CD8-positive, alpha-beta memory T cell (primary cell): ENCODE results near the gene HECTD4. TPM values are rescaled to one million over a fixed set of nuclear protein-coding genes. Genes with fewer than 3 reads are reported as not detected.

Source experiments
- CTCF ChIA-PET: fragments of 350-600 bp; sonication (Branson Sonifier 250); formaldehyde crosslinking; loops from one replicate; lab custom pipeline; 2021; ENCODE audit warnings: antibody characterized with exemption; lab: Charles Lee
- POLR2A ChIA-PET: fragments of 350-600 bp; sonication (Branson Sonifier 250); formaldehyde crosslinking; loops from one replicate; lab custom pipeline; 2021; ENCODE audit warnings: antibody characterized with exemption; lab: Charles Lee
- DNase-seq, 5 donors: peaks; one replicate each; pipeline versions ENCODE4 v3.0.0 to v3.0.0-alpha.2; 2020 to 2022; ENCODE audit warnings: mixed read lengths in 1 of 5
- H3K27ac ChIP-seq: one replicate; pipeline ENCODE4 v1.7.0; 2013; ENCODE audit warnings: low read depth, mild to moderate bottlenecking, low read length, moderate library complexity
- H3K27me3 ChIP-seq: 2 replicates; pipeline ENCODE4 v1.7.0; 2013; ENCODE audit warnings: low read length, mild to moderate bottlenecking; ENCODE audit not compliant: insufficient read depth, poor library complexity, severe bottlenecking
- H3K36me3 ChIP-seq: 2 replicates; pipeline ENCODE4 v1.7.0; 2013; ENCODE audit warnings: mild to moderate bottlenecking, low read length, moderate library complexity; ENCODE audit not compliant: insufficient read depth
- H3K4me1 ChIP-seq: 2 replicates; pipeline ENCODE4 v1.7.0; 2013; ENCODE audit warnings: mild to moderate bottlenecking, low read length, moderate library complexity; ENCODE audit not compliant: insufficient read depth
- H3K4me3 ChIP-seq: 2 replicates; pipeline ENCODE4 v1.7.0; 2013; ENCODE audit warnings: mild to moderate bottlenecking, low read length
- H3K9me3 ChIP-seq: 2 replicates; pipeline ENCODE4 v1.7.0; 2013; ENCODE audit warnings: mild to moderate bottlenecking, low read length
- H3K27ac Mint-ChIP-seq, 8 donors: one replicate each; pipeline ENCODE4 v1.8.0; 2020 to 2021; ENCODE audit warnings: mixed read lengths in 8 of 8, mild to moderate bottlenecking in 6 of 8, inconsistent platforms in 3 of 8, moderate library complexity in 3 of 8
- H3K27me3 Mint-ChIP-seq, 2 donors: one replicate each; pipeline ENCODE4 v1.8.0; 2020 to 2021; ENCODE audit warnings: mixed read lengths in 2 of 2, mild to moderate bottlenecking in 1 of 2, moderate library complexity in 1 of 2
- H3K36me3 Mint-ChIP-seq, 3 donors: one replicate each; pipeline ENCODE4 v1.8.0; 2020 to 2021; ENCODE audit warnings: mixed read lengths in 3 of 3, inconsistent platforms in 1 of 3, mild to moderate bottlenecking in 1 of 3
- H3K4me1 Mint-ChIP-seq, 3 donors: one replicate each; pipeline ENCODE4 v1.8.0; 2020 to 2021; ENCODE audit warnings: mixed read lengths in 3 of 3, inconsistent platforms in 1 of 3, mild to moderate bottlenecking in 1 of 3
- H3K4me3 Mint-ChIP-seq, 7 donors: one replicate each; pipeline ENCODE4 v1.8.0; 2020 to 2021; ENCODE audit warnings: mixed read lengths in 7 of 7, mild to moderate bottlenecking in 6 of 7, moderate library complexity in 4 of 7, inconsistent platforms in 2 of 7
- H3K9me3 Mint-ChIP-seq, 5 donors: one replicate each; pipeline ENCODE4 v1.8.0; 2020 to 2022; ENCODE audit warnings: mixed read lengths in 5 of 5, mild to moderate bottlenecking in 3 of 5, moderate library complexity in 2 of 5, inconsistent platforms in 1 of 5
- polyA plus RNA-seq: library from polyadenylated mRNA; unstranded; fragments of 300-500 nt; fragmentation: Illumina TruSeq; gene quantifications from one replicate; pipeline ENCODE4 v1.2.3, GENCODE V29; 2021
- total RNA-seq, 2 experiments: library from RNA; stranded (reverse); gene quantifications; one replicate each; pipeline ENCODE4 v1.2.3, GENCODE V29; 2021

HECTD4 gene
- total and polyA plus RNA-seq, 3 experiments from 2014 or later = 3.1 to 32.8 (median 29.7) TPM

DNA sequence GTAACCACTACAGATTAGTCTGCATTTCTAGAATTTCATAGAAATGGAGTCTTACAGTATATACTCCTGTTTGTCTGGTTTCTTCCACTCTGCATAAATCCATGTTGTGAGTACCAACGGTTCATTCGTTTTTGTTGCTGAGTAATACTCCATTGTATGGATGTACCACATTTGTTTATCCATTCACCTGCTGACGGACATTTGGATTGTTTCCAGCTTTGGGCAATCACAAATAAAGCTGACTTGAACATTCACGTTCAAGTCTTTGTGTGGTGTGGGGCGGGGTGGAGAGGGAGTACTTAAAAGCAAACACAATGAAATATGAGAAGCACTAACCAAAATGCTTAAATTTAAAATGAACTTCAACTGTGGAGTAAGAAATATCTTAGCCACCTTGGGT lies 7.1 kb downstream of the HECTD4 start:
- no peaks in the 10 kb centered on the region for H3K4me1 ChIP-seq
- H3K9me3 ChIP-seq = no peaks in the 10 kb centered on the region
- no peaks in the 10 kb centered on the region for H3K36me3 ChIP-seq
- Mint-ChIP-seq H3K4me1 (peaks cover 26 to 45% (median 27%) of the 10 kb centered on the region in 3 donors), H3K36me3 (peaks cover 0 to 4% (median 0%) of the 10 kb centered on the region in 3 donors), H3K27me3 (no peaks in the 10 kb centered on the region), H3K27ac (peak overlapping the region in 1 of 8 donors; percentile 11), H3K9me3 (no peaks in the 10 kb centered on the region), H3K4me3 (no peak overlapping the region)
- ChIA-PET CTCF (no interaction called here), POLR2A (no interaction called here)
- DNase-seq = no peak
- no peak overlapping the region for H3K27ac ChIP-seq
- H3K27me3 ChIP-seq = no peaks in the 10 kb centered on the region
- H3K4me3 ChIP-seq = no peak overlapping the region

DNA sequence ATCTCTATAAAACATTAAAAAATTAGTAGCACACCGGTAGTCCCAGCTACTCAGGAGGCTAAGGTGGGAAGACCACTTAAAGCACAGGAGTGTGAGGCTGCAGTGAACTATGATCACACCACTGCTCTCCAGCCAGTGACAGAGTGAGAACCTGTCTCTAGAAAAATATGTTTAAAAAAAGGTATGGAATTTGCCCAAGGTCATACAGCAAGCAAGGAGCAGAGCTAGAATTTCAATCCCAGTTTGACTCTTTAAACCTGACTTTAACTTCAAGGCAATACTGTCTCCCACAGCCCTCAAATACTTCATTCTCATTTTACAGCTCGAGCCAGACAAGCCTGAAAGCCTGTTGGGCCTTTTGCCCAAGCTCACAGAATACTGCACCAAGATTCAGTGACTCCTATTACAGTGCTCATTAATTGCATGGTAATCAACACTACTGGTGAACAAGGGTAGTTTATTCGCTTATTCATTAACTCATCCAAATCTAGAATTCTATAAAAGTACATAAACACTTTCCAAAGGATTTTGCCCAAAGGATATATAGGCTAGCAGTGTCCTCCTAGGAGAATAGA lies 8.0 kb downstream of the HECTD4 start:
- Mint-ChIP-seq H3K4me1 (peaks cover 25 to 46% (median 27%) of the 10 kb centered on the region in 3 donors), H3K36me3 (peaks cover 0 to 2% (median 0%) of the 10 kb centered on the region in 3 donors), H3K4me3 (no peak overlapping the region), H3K27ac (no peak overlapping the region), H3K27me3 (no peaks in the 10 kb centered on the region), H3K9me3 (no peaks in the 10 kb centered on the region)
- Histone ChIP-seq H3K9me3 (no peaks in the 10 kb centered on the region), H3K4me1 (no peaks in the 10 kb centered on the region), H3K36me3 (no peaks in the 10 kb centered on the region), H3K4me3 (no peak overlapping the region), H3K27ac (no peak overlapping the region), H3K27me3 (no peaks in the 10 kb centered on the region)
- no peak for DNase-seq
- CTCF ChIA-PET = interaction anchor here (0.9 kb wide), 1 partner anchor 13 kb away, joined by 3 read pairs; no protein-coding TSS in a partner anchor
- POLR2A ChIA-PET = no interaction called here

DNA sequence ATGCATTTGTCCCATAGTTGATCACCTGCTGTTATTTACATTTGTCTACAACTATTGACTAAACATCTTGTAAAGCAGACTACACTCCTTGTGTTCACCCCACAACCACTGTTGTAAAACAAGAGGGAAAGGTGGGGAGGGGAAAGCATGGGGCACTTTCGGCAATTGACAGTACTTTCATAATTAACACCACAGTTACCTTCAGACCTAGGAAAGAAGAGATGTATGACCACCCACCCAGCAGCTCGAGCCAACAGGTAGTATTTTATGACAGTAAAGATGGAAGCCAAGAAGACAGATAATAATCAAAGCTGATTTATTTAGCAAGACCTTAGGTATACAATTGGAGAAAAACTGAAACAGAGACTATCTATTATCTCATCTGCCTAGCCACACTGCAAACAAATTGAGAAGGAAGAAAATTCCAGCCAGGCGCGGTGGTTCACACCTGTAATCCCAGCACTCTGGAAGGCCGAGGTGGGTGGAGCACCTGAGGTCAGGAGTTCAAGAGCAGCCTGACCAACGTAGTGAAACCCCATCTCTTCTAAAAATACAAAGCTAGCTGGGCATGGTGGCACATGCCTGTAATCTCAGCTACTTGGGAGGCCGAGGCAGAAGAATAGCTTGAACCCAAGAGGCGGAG lies 11.2 kb downstream of the HECTD4 start:
- Mint-ChIP-seq H3K36me3 (peaks cover 0 to 2% (median 0%) of the 10 kb centered on the region in 3 donors), H3K4me3 (no peak overlapping the region), H3K4me1 (peaks cover 23 to 46% (median 25%) of the 10 kb centered on the region in 3 donors), H3K9me3 (no peaks in the 10 kb centered on the region), H3K27ac (peak overlapping the region in 2 of 8 donors; percentile 43 to 55), H3K27me3 (no peaks in the 10 kb centered on the region)
- ChIA-PET CTCF (no interaction called here), POLR2A (no interaction called here)
- no peaks in the 10 kb centered on the region for H3K36me3 ChIP-seq
- H3K4me1 ChIP-seq = no peaks in the 10 kb centered on the region
- DNase-seq = no peak
- no peaks in the 10 kb centered on the region for H3K27me3 ChIP-seq
- no peaks in the 10 kb centered on the region for H3K9me3 ChIP-seq
- H3K4me3 ChIP-seq = no peak overlapping the region
- H3K27ac ChIP-seq = no peak overlapping the region

DNA sequence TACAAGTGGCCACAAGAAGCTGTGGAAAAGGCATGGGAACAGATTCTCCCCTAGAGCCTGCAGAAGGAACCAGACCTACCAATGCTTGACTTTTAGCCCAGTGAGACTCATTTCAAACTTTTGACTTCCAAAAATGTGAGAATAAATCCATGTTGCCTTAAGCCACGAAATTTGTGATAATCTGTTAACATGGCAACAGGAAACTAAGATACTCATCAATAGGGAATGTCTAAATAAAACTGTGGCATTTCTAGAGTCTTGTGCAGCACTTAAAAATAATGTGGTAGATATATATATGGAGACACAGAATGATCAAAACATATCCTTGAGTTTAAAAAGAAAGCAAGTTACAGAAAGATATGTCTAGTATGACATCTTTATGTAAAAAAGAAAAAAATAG lies 12.0 kb downstream of the HECTD4 start:
- Mint-ChIP-seq H3K9me3 (no peaks in the 10 kb centered on the region), H3K36me3 (peaks cover 0 to 2% (median 0%) of the 10 kb centered on the region in 3 donors), H3K27me3 (no peaks in the 10 kb centered on the region), H3K27ac (peak overlapping the region in 4 of 8 donors; percentile 4 to 57 (median 32)), H3K4me1 (peaks cover 25 to 48% (median 25%) of the 10 kb centered on the region in 3 donors), H3K4me3 (no peak overlapping the region)
- POLR2A ChIA-PET = no interaction called here
- CTCF ChIA-PET = no interaction called here
- DNase-seq = no peak
- H3K36me3 ChIP-seq = no peaks in the 10 kb centered on the region
- H3K27ac ChIP-seq = no peak overlapping the region
- no peaks in the 10 kb centered on the region for H3K27me3 ChIP-seq
- no peaks in the 10 kb centered on the region for H3K4me1 ChIP-seq
- H3K9me3 ChIP-seq = no peaks in the 10 kb centered on the region
- no peak overlapping the region for H3K4me3 ChIP-seq

DNA sequence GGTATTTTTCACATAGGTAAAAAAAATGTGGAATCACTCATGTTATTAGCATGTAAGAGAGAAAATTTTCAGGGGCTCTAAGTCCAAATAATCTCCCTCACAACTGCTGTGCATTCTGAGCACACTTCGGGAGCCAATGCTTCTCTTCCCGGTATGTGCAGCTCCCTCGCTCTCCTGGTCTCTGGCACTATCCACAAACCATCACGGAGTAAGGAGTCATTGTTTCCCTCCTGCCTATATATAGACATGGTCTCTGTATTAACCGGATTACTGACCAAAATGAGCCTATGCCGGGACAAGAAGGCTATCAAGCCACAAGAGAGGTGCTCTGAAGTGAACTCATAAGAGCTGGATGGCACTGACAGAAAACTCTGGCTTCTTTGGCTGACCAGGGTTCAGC lies 13.4 kb downstream of the HECTD4 start:
- ChIA-PET CTCF (no interaction called here), POLR2A (no interaction called here)
- Mint-ChIP-seq H3K4me3 (no peak overlapping the region), H3K27ac (no peak overlapping the region), H3K4me1 (peaks cover 14 to 38% (median 20%) of the 10 kb centered on the region in 3 donors), H3K36me3 (no peaks in the 10 kb centered on the region), H3K27me3 (no peaks in the 10 kb centered on the region), H3K9me3 (no peaks in the 10 kb centered on the region)
- no peaks in the 10 kb centered on the region for H3K9me3 ChIP-seq
- H3K4me3 ChIP-seq = no peak overlapping the region
- no peak overlapping the region for H3K27ac ChIP-seq
- no peaks in the 10 kb centered on the region for H3K27me3 ChIP-seq
- H3K36me3 ChIP-seq = no peaks in the 10 kb centered on the region
- DNase-seq = no peak
- H3K4me1 ChIP-seq = no peaks in the 10 kb centered on the region

DNA sequence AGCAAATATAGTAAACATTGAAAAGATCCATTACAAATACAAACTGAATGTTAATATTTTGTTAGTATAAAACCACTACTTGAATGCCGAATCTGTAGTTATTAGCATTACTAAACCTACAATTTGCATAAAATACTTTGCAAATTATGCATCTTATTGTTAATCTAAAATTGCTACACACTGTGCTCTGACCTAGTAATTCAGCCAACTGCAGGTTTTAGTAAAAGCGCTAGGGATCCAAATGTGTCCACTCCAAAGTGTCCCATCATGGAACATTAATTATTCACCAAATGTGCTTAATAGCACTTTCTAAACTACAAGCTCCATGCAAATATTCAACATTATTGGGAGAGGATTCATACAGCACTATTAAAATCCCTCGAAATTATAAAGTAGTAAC lies 14.3 kb downstream of the HECTD4 start:
- peaks cover 18 to 37% (median 21%) of the 10 kb centered on the region in 3 donors for H3K4me1 Mint-ChIP-seq
- Histone ChIP-seq H3K36me3 (no peaks in the 10 kb centered on the region), H3K27ac (no peak overlapping the region), H3K9me3 (no peaks in the 10 kb centered on the region), H3K27me3 (no peaks in the 10 kb centered on the region), H3K4me1 (no peaks in the 10 kb centered on the region), H3K4me3 (no peak overlapping the region)
- ChIA-PET CTCF (no interaction called here), POLR2A (no interaction called here)
- H3K9me3 Mint-ChIP-seq = no peaks in the 10 kb centered on the region
- H3K27ac Mint-ChIP-seq = no peak overlapping the region
- H3K27me3 Mint-ChIP-seq = no peaks in the 10 kb centered on the region
- DNase-seq = no peak
- no peaks in the 10 kb centered on the region for H3K36me3 Mint-ChIP-seq
- H3K4me3 Mint-ChIP-seq = no peak overlapping the region

DNA sequence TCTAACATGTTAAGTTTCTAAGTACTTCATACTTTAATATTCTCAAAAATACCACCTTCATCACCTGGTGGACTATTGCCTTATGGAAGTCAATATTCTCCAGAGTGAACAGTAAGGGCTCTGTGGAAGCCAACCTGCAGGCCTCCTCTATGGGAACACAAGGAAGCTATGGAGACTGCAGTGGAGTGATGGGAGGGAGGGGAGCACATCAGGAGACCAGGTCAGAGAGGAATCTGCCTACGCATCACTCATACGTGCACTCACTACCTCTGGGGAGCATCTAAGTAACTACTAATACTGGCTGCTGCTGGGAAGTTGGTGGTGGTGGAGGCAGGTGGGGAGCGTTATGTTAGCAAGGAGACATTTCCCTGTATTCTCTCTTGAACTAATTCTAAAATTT lies 19.9 kb downstream of the HECTD4 start:
- peaks cover 12 to 21% (median 13%) of the 10 kb centered on the region in 3 donors for H3K4me1 Mint-ChIP-seq
- Histone ChIP-seq H3K27me3 (no peaks in the 10 kb centered on the region), H3K4me3 (no peak overlapping the region), H3K9me3 (no peaks in the 10 kb centered on the region), H3K36me3 (no peaks in the 10 kb centered on the region), H3K27ac (no peak overlapping the region), H3K4me1 (no peaks in the 10 kb centered on the region)
- peaks cover 0 to 7% (median 1%) of the 10 kb centered on the region in 3 donors for H3K36me3 Mint-ChIP-seq
- DNase-seq = no peak
- CTCF ChIA-PET = no interaction called here
- peak overlapping the region in 2 of 8 donors; percentile 29 to 62 for H3K27ac Mint-ChIP-seq
- no peak overlapping the region for H3K4me3 Mint-ChIP-seq
- no peaks in the 10 kb centered on the region for H3K9me3 Mint-ChIP-seq
- H3K27me3 Mint-ChIP-seq = no peaks in the 10 kb centered on the region
- POLR2A ChIA-PET = no interaction called here

DNA sequence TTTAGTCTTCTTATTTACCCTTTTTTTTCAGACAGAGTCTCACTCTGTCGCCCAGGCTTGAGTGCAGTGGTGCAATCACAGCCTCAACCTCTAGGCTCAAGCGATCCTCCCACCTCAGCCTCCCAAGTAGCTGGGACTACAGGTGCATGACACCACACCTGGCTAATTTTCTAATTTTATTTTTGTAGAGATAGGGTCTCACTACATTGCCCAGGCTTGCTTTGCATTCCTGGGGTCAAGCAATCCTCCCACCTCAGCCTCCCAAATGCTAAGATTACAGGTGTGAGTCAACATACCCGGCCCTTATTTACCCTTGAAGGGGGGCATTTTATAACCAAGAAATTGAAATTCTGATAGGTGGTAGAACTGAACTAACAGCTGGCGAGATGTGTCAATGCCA lies 21.0 kb downstream of the HECTD4 start:
- Histone ChIP-seq H3K36me3 (no peaks in the 10 kb centered on the region), H3K27me3 (no peaks in the 10 kb centered on the region), H3K4me1 (no peaks in the 10 kb centered on the region), H3K9me3 (no peaks in the 10 kb centered on the region), H3K27ac (no peak overlapping the region), H3K4me3 (no peak overlapping the region)
- ChIA-PET CTCF (no interaction called here), POLR2A (no interaction called here)
- no peak for DNase-seq
- peaks cover 0 to 7% (median 1%) of the 10 kb centered on the region in 3 donors for H3K36me3 Mint-ChIP-seq
- H3K4me1 Mint-ChIP-seq = peaks cover 12 to 26% (median 13%) of the 10 kb centered on the region in 3 donors
- H3K9me3 Mint-ChIP-seq = no peaks in the 10 kb centered on the region
- H3K27me3 Mint-ChIP-seq = no peaks in the 10 kb centered on the region
- H3K27ac Mint-ChIP-seq = no peak overlapping the region
- no peak overlapping the region for H3K4me3 Mint-ChIP-seq
